Caki2 (cell line): Measurements from ENCODE around the gene ELF1. TPM values are rescaled to one million over a fixed set of nuclear protein-coding genes. Genes with fewer than 3 reads are reported as not detected.
"Not testable (repeated sequence)": the region's sequence is repeated elsewhere in the genome, so short reads cannot be mapped to it uniquely, and the experiment has no call there.

Experiments
- DNase-seq: peaks from one replicate; pipeline ENCODE4 v3.0.0-alpha.2; 2015; ENCODE audit warnings: low read depth
- in situ Hi-C: cut with HindIII; loops from 2 replicates; pipeline ENCODE4 v1.10.0; 2016; ENCODE audit warnings: low sequenced_read_pairs, low pct_unique_long_range_greater_than_20kb, mixed read lengths
- total RNA-seq: library from RNA; depleted of rRNA; stranded (reverse); fragments of >200 nt; shearing (Covaris generic); gene quantifications from 2 replicates; pipeline ENCODE4 v1.2.3, GENCODE V29; 2014; ENCODE audit warnings: low replicate concordance

Gene ELF1
- total RNA-seq, 1 experiment from 2014 or later = 16.6 TPM

DNA sequence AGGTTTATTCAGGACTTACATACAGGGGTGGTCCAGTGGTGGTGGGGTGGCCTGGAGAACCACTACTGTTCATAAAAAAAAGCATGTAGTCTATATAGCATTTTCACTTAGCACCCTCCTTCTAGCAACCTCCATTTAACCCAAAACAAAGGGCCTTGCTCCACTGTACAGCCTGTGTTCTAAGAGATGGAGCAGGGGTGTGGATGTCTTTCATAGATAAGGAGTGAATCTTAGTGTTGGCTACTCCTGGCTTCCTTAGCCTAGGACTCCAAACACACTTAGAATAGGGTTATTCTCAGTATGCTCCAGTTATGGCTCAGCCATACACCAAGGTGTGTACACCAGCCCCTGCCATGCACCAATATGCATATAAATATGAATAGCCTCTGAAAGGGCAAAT, 95.2 kb downstream of the ELF1 start:
- in situ Hi-C loops = no loop called here
- DNase-seq = no peak

DNA sequence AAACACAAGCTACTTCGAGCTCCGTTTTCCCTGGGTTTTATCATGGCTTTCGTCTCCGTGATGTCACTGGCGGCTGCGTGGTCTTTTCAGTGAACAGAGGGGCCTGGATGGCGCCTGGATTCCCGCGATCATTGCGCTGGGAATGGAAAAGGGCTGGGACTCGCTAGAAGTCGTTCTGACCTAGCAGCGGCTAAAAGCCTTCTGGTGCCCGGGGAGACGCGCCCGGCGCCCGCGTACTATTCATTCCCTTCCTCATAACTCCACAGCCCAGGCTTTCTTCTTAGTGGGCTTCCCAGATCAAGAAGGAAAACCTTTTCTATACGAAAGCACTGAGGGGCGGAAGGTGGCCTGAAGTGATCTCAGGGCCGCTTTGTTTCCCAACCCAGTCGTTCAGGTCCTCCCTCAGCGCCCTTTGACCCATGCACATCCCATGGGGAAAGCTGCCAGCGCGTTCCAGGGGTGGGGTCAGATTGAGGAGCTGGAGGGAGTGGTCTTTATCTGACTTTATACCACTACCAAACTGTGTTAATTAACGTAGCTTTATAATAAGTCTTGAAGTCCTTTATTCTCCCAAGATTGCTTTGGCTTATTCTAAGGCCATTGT, 96.6 kb downstream of the ELF1 start:
- no peak for DNase-seq
- in situ Hi-C loops = no loop called here

DNA sequence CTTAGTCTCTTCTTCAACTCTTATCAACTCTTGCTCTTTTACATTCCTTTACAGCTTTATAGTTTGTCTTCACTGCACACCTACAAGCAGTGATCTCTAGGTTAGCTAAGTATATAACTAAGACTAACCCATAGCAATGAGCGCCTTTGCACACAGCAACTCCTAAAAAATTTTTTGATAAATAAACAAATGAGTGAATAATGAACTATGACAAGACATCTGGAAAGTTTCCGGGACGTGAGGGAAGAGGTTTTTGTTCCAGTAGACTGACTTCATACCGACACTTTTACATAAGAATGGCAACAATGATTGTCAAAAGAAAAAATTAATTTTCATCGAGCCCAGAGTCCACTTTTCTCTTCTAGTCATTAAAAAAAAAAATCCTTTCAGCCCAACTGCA, 98.3 kb downstream of the ELF1 start:
- in situ Hi-C loops = no loop called here
- DNase-seq = no peak

GRCh38 chr13:40919901-40920300, 99.2 kb downstream of the ELF1 start:
- DNase-seq, in situ Hi-C loops: not testable (repeated sequence)

GRCh38 chr13:40916207-40916998, 102.7 kb downstream of the ELF1 start:
- no peak for DNase-seq
- in situ Hi-C loops = no loop called here

DNA sequence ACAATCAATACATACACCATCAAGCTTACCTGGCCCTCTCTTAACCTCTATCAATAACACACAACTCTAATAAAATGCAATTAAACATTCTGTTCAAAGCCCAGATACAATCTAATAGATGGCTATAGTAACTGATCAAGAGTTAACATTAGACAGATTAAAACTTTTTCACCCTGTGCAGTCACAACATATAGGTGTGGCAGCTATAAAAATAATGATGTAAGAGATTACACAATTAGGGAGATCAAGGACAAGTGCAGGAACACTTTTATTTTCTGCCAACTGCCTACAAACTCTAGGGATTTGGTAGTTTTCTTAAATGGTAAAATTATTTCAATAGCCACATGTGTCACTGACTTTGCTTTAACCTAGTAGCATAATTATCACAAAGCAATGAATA, 104.3 kb downstream of the ELF1 start:
- DNase-seq, in situ Hi-C loops: not testable (repeated sequence)

GRCh38 chr13:40911341-40911740, 107.8 kb downstream of the ELF1 start:
- in situ Hi-C loops = no loop called here
- DNase-seq = no peak

DNA sequence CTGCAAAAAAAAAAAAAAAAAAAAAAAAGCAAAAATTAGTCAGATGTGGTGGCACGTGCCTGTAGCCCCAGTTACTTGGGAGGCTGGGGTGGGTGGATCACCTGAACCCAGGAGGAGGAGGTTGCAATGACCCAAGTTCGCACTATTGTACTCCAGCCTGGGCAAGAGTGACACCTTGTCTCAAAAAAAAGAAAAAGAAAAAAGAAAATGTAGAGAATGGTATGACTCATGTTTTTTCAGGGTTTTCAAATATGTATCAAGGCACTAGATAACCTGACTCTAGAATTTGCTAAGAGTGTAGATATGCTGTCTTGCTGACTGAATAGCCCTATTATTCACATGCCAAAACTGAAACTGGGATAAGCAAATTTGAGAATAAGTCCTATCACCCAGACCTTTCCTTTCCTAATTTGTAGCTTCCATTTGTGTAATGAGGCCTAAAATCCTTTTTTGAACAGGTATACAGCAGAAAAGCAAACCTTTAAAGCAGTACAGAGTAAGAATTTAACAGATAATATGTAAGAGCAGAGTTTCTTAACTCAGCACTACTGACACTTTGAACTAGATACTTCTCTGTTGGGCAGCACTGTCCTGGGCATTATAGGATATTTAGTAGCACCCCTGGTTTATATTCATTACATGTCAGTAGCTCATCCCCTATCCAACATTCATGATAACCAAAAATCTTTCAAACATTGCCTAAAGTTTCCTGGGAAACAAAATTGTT, 108.6 kb downstream of the ELF1 start:
- in situ Hi-C loops = no loop called here
- no peak for DNase-seq

- DNase-seq, in situ Hi-C loops: not testable (repeated sequence)
Measured at GRCh38 chr13:40909541-40910200, 109.4 kb downstream of the ELF1 start.

DNA sequence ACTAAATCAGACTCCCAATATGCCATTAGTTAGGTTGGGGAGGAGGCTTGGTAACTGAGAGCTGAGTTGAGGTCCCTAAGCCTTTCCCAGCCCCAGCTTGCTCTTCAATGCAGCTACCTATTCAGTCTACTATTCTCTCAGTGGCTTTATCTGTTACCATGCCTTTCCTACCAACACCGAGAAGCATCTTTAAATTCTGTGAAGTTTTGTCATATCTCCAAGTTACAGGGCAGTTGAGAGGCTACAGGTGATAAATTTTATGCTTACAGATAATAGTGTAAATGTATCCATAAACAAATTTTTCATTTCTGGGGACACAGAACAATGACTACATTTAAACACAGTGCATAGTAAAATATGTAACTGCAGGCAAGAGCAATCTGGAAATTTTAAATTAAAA, 110.6 kb downstream of the ELF1 start:
- in situ Hi-C loops = no loop called here
- no peak for DNase-seq

DNA sequence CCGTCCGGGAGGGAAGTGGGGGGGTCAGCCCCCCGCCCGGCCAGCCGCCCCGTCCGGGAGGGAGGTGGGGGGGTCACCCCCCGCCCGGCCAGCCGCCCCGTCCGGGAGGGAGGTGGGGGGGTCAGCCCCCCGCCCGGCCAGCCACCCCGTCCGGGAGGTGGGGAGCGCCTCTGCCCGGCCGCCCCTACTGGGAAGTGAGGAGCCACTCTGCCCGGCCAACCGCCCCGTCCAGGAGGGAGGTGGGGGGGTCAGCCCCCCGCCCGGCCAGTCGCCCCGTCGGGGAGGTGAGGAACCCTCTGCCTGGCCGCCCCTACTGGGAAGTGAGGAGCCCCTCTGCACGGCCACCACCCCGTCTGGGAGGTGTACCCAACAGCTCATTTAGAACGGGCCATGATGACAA, 118.1 kb downstream of the ELF1 start:
- DNase-seq, in situ Hi-C loops: not testable (repeated sequence)

DNA sequence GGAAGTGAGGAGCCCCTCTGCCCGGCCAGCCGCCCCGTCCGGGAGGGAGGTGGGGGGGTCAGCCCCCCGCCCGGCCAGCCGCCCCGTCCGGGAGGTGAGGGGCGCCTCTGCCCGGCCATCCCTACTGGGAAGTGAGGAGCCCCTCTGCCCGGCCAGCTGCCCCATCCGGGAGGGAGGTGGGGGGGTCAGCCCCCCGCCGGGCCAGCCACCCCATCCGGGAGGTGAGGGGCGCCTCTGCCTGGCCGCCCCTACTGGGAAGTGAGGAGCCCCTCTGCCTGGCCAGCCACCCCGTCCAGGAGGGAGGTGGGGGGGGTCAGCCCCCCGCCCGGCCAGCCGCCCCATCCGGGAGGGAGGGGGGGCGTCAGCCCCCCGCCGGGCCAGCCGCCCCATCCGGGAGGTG, 118.5 kb downstream of the ELF1 start:
- DNase-seq, in situ Hi-C loops: not testable (repeated sequence)

DNA sequence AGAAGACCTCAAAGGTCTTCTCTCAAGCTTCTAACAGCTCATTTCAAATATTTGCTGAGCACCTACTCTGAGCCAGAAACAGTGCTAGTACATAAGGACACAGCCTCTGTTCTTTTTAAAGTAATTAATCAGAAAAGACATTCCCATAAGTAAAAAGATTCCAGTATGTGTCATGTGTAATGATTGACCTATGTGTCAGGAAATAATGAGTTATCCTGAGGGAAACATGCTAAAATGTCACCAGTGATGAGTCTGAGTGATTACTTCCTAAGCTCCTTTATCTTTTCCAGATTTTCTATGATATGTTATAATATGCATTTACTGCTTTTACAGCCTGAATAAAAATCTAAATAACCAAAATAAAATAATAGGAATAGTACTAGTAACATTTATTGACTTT, 122.1 kb downstream of the ELF1 start:
- in situ Hi-C loops = no loop called here

GRCh38 chr13:40895227-40896184, 123.6 kb downstream of the ELF1 start:
- in situ Hi-C loops = no loop called here
- no peak for DNase-seq

More for the DNA sequence above, 122.1 kb downstream of the ELF1 start:
- no peak for DNase-seq

DNA sequence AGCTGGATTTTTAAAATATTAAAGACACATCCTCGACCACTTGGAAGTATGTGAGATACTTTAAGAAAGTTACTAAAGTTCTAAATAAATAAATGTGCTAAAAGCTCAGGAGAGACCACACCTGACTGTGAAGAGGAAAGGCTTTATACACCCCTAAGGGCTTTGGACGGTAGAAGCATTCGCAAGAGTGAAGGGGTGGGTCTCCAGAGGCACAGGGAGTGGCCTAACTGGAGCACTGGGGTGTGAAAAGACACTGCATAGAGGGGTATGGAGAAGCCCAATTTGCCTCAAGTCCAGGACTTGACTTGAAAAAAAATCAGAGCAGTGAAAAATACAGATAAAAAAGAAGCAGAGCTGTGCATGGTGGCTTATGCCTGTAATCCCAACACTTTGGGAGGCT, 125.5 kb downstream of the ELF1 start:
- in situ Hi-C loops, DNase-seq: not testable (repeated sequence)

DNA sequence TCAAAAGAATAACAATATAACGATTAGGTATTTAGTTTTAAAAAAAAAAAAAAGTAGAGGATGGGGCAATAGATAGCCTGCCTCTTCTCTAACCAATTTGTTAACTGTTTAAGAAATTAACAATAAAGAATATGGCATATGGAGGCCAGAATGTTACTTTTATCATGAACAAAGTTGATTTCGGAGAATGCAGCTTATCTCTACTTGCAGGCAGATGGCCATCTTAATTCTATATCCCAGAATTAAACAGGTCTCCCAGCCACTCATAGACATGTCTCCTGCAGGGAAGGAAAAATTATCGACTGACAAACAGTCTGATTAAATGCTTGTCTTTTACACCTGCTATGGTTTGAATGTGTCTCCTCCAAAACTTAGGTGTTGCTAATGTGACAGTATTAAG, 133.1 kb downstream of the ELF1 start:
- no peak for DNase-seq
- in situ Hi-C loops = no loop called here

DNA sequence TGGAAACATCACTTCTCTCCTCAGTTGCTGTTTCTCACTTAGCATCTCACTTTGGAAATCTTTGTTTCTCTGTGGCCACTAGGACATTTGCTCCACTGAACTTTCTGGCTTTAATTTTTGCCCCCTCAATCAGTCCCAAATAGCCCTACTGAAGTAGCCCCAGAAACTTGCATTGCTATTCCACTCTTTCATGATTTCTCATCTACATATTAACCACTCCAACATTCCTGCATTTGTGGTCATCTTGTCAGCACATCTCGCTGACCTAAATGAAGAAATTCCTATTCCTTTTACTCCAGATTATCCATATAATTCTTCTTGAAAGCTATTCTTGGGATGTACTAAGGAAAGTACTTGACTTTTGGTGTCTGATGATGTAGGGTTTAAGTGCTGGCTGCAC, 134.9 kb downstream of the ELF1 start:
- in situ Hi-C loops, DNase-seq: not testable (repeated sequence)
